ENCODE results near the gene SZT2. TPM values are rescaled to one million over a fixed set of nuclear protein-coding genes. Genes with fewer than 3 reads are reported as not detected.
"Not testable (repeated sequence)": the region's sequence is repeated elsewhere in the genome, so short reads cannot be mapped to it uniquely, and the experiment has no call there.

The SZT2 gene
- total RNA-seq, 1 donor from 2014 or later: 24.8 TPM

DNA sequence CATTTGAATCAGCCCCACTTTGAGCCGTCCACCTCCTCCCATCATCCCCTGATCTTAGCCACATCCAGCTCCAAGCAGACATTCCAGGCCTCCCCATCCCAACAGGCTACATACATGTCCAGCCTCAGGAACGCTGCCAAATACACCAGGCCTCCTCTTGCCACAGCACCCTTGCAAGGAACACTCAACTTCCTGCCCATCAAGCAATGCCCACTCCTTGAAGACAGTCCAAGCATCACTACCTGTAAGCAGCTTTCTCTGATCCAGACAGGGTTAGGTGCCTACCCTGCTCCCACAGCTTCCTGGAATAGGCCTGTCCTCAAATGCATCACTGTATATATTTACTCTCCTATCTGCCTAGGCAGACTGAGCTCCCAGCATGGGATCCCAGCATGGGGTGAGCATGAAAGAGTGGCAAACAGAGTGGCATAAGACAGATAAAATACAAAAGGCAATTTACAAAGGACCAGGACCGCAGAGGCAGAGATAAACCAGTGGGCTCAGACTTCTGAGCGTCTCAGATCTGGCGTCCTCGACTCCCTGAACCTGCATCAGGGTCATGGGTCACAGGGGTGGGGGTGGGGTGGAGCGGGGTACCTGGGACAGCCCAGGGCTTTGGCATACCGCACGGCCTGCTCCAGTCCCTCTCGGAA, 63.2 kb downstream of the SZT2 start:
- H3K27me3 ChIP-seq (ENCODE audit: low read depth): no peaks in the 10 kb centered on the region
- H3K9me3 ChIP-seq (replicated peaks): no peaks in the 10 kb centered on the region
- H3K4me3 ChIP-seq: peak overlapping the region; percentile 71
- H3K4me1 ChIP-seq: peaks cover 41% of the 10 kb centered on the region
- peaks cover 36% of the 10 kb centered on the region for H3K36me3 ChIP-seq
- peak overlapping the region; percentile 93 for H3K27ac ChIP-seq (replicated peaks)
- intact Hi-C loops (cut with micrococcal nuclease): no loop called here
- TF ChIP-seq, protein P1, sequence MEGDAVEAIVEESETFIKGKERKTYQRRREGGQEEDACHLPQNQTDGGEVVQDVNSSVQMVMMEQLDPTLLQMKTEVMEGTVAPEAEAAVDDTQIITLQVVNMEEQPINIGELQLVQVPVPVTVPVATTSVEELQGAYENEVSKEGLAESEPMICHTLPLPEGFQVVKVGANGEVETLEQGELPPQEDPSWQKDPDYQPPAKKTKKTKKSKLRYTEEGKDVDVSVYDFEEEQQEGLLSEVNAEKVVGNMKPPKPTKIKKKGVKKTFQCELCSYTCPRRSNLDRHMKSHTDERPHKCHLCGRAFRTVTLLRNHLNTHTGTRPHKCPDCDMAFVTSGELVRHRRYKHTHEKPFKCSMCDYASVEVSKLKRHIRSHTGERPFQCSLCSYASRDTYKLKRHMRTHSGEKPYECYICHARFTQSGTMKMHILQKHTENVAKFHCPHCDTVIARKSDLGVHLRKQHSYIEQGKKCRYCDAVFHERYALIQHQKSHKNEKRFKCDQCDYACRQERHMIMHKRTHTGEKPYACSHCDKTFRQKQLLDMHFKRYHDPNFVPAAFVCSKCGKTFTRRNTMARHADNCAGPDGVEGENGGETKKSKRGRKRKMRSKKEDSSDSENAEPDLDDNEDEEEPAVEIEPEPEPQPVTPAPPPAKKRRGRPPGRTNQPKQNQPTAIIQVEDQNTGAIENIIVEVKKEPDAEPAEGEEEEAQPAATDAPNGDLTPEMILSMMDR (IDR thresholded peaks at IDR 0.05; ENCODE audit: borderline replicate concordance): no peak
- no peak for DNase-seq

DNA sequence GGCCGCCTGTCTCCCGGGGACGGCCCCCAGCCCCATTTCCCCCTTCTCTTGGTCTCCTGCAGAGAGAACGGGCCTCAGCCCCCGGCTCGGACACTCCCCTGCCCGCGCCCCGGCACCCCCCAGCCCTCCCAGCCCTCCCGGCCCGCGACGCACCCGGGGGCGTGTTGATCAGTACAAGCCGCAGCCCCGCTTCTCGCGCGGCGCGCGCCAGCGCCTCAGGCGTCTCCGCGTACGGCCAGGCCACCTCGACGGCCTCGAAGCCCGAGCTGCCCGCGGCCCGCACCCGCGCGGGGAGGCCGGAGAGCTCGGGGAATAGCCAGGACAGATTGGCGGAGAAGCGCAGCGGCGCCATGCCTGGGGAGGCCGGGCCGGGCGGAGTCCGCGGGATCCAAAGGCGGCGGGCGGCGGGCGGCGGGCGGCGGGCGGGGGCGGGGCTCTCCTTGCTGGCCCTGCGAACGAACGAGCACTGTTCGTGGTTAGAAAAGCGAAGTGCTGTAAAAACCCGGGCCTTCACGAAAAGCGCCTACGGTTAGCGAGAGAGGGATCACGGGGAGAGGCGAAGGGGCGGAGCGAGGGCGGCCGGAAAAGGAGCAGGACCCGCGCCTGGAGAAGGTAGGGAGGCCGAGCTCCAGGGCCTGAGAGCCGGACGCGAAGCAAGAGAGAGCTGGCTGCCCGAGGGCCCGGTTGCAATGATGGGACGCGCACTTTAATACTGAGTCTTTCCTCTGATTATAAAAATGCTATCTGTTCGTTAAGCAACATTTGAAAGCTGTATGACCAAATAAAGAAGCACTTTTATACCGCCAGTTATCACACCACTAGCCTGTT, 64.0 kb downstream of the SZT2 start, which contains the start of gene HYI:
Gene HYI, minus strand, starts transcription at position 490 of the 828 bp plus-strand sequence. Its CDS starts 138 bp downstream, at position 352.
- H3K27me3 ChIP-seq (ENCODE audit: low read depth): no peaks in the 10 kb centered on the region
- H3K4me1 ChIP-seq: peaks cover 34% of the 10 kb centered on the region
- peaks cover 29% of the 10 kb centered on the region for H3K36me3 ChIP-seq
- H3K4me3 ChIP-seq: peak within 1 kb of the TSS; percentile 71
- DNase-seq: peak; percentile 85
- TF ChIP-seq, protein P1 (IDR thresholded peaks at IDR 0.05; ENCODE audit: borderline replicate concordance): no peak
- no peaks in the 10 kb centered on the region for H3K9me3 ChIP-seq (replicated peaks)
- peak within 1 kb of the TSS; percentile 93 for H3K27ac ChIP-seq (replicated peaks)
- intact Hi-C loops (cut with micrococcal nuclease): no loop called here

DNA sequence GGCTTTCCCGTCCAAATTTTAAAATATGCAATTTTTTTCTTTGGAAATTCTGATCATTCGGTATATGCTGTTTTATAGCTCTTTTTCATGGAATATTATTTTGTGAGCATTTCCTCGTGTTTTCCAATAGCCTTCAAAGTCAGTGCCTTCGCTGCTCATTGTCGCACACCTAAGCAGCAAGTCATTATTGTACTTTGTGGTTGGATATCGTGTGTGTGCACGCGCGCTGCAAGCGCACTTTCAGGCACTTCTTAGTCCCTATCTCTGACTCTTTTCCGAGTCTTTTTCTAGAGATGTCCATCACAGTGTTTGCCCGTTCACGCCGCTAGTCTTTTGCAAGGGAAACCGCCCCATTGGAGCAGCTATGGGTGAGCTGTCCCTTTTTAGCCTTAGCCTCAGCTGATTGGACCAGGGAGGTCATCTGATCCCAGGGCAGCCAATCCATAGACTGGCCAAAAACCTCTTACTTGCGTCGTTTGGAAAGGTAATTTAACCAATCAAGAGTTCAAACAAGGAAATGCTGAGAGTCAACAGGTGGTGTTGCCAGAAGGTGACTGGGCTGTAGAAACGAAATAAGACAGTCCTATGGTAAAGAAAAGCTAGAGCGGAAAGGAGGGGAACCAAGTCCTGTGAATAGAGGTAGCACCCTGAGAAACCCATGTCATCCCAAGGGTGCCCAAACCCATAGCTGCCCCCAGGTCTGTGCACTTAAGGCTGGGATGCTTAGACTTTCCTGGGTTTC, 64.7 kb downstream of the SZT2 start:
- H3K4me1 ChIP-seq: peaks cover 28% of the 10 kb centered on the region
- peak; percentile 67 for DNase-seq
- no peaks in the 10 kb centered on the region for H3K27me3 ChIP-seq (ENCODE audit: low read depth)
- TF ChIP-seq, protein P1 (IDR thresholded peaks at IDR 0.05; ENCODE audit: borderline replicate concordance): peak; percentile 39
- intact Hi-C loops (cut with micrococcal nuclease): no loop called here
- peak overlapping the region; percentile 93 for H3K27ac ChIP-seq (replicated peaks)
- H3K9me3 ChIP-seq (replicated peaks): no peaks in the 10 kb centered on the region
- H3K36me3 ChIP-seq: peaks cover 21% of the 10 kb centered on the region
- H3K4me3 ChIP-seq: peak overlapping the region; percentile 71

DNA sequence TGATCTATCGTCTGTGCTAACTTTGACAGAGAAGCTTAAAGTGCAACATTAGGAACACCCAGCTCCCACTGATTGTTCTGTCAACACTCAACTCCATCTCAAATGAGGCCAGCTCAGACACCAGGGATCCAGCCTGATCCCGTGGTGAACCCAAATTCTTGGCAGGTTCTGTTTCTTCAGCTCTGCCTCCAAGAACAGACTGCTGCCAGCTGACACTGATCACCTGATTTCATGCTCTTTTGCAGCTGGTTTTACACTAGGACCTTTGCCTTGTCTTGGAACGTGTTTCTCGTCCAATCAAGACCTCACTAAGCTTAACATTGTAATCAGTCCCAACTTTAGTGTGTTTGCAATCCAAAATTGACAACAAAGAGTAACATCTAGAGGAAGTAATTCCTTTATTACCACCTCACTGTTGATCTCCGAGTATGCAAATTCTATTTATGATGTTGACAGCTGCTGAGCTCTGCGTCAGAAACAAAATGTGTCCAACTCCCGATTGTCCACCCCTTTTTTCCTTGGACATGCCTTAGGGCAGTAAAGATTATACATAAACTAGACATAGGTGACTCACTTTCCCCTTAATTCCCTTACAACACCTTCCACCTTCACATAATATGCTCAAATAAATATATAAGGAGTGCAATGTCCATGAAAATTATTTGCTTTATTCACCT, 65.7 kb downstream of the SZT2 start:
- Histone ChIP-seq H3K9me3 (replicated peaks) (no peaks in the 10 kb centered on the region), H3K36me3 (peaks cover 12% of the 10 kb centered on the region), H3K27me3 (ENCODE audit: low read depth) (no peaks in the 10 kb centered on the region), H3K4me1 (peaks cover 28% of the 10 kb centered on the region), H3K27ac (replicated peaks) (no peak overlapping the region), H3K4me3 (no peak overlapping the region)
- no peak for DNase-seq
- TF ChIP-seq, protein P1 (IDR thresholded peaks at IDR 0.05; ENCODE audit: borderline replicate concordance): no peak
- intact Hi-C loops (cut with micrococcal nuclease): no loop called here

DNA sequence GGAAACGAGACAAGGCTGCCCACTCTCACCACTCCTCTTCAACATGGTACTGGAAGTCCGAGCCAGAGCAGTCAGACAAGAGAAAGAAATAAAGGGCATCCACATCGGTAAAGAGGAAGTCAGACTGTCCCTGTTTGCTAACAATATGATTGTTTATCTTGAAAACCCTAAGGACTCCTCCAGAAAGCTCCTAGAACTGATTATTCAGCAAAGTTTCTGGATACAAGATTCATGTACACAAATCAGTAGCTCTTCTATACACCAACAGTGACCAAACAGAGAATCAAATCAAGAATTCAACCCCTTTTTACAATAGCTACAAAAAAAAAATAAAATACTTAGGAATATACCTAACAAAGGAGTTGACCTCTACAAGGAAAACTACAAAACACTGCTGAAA, 68.7 kb downstream of the SZT2 start:
- H3K4me3 ChIP-seq; H3K36me3 ChIP-seq; intact Hi-C loops (cut with micrococcal nuclease); H3K27me3 ChIP-seq (ENCODE audit: low read depth); H3K9me3 ChIP-seq (replicated peaks); DNase-seq; H3K27ac ChIP-seq (replicated peaks): not testable (repeated sequence)
- H3K4me1 ChIP-seq: peaks cover 19% of the 10 kb centered on the region

Data from left ventricle myocardium inferior (tissue), 1 donor.